HepG2 (cell line): ENCODE results near the gene MYLK. TPM values are rescaled to one million over a fixed set of nuclear protein-coding genes. Genes with fewer than 3 reads are reported as not detected.

Experiments
- ATAC-seq: fragments of 200-7000 bp; cut with Tn5 transposase; 3 replicates; pipeline ENCODE4 v1.9.1; 2020; ENCODE audit warnings: mild to moderate bottlenecking, moderate library complexity
- BruUV-seq: library from RNA; stranded (reverse); fragments of 400-500 nt; replicated peaks from 2 replicates; lab custom pipeline; 2021; lab: Mats Ljungman, UMichigan
- CTCF ChIA-PET: fragments of 300-600 bp; formaldehyde crosslinking; extraction: SDS; loops from one replicate; lab custom pipeline; 2021; ENCODE audit warnings: low total read pairs, inconsistent platforms, low intra/inter-chr PET ratio; lab: Yijun Ruan, JAX
- POLR2A ChIA-PET: fragments of 350-600 bp; sonication (Branson Sonifier 250); formaldehyde crosslinking; loops from one replicate; lab custom pipeline; 2020; ENCODE audit warnings: antibody characterized with exemption, inconsistent platforms; lab: Yijun Ruan, JAX
- DNase-seq: peaks from one replicate; pipeline ENCODE4 v3.0.0-alpha.2; 2015; ENCODE audit warnings: low spot score
- FAIRE-seq: peaks from 3 replicates; lab custom pipeline; 2011; peaks lifted over from hg19 to GRCh38; lab: Jason Lieb, UNC
- H2AFZ ChIP-seq: one replicate; pipeline ENCODE4 v1.6.1; 2011; ENCODE audit warnings: low read length, inconsistent platforms
- H3K27ac ChIP-seq: fragments of 300-600 bp; 3 replicates; pipeline ENCODE4 v1.8.0; 2011; ENCODE audit warnings: mixed run types, mild to moderate bottlenecking, mixed read lengths, low read length, inconsistent platforms; ENCODE audit not compliant: insufficient read depth; ENCODE audit errors: extremely low read length
- H3K27me3 ChIP-seq, 2 experiments: fragments of 200-600 bp in 1 of 2; 2 replicates in 1 of 2; 3 replicates in 1 of 2; pipeline versions ENCODE4 v1.6.0 to v1.8.0; 2011; ENCODE audit warnings: low read length in 2 of 2, mild to moderate bottlenecking in 2 of 2, moderate library complexity in 2 of 2, inconsistent platforms in 1 of 2; ENCODE audit not compliant: insufficient read depth in 2 of 2, control insufficient read depth in 1 of 2
- H3K36me3 ChIP-seq, 2 experiments: fragments of 200-600 bp in 1 of 2; replicated peaks in 1 of 2; 2 replicates in 1 of 2; 3 replicates in 1 of 2; pipeline versions ENCODE4 v1.5.1 to v1.8.0; 2011; ENCODE audit warnings: low read length in 2 of 2, inconsistent platforms in 1 of 2; ENCODE audit not compliant: insufficient read depth in 2 of 2, control insufficient read depth in 1 of 2
- H3K4me1 ChIP-seq: 2 replicates; pipeline ENCODE4 v1.5.1; 2012; ENCODE audit warnings: low read length, inconsistent platforms; ENCODE audit not compliant: insufficient read depth
- H3K4me2 ChIP-seq: 2 replicates; pipeline ENCODE4 v1.6.0; 2011; ENCODE audit warnings: low read depth, low read length, inconsistent platforms
- H3K4me3 ChIP-seq, 3 experiments: fragments of 200-600 bp in 1 of 3; sonication (generic), shearing (Covaris generic) in 1 of 3; replicated peaks in 1 of 3; 2 replicates each; pipeline ENCODE4 v1.5.1; 2011 to 2016; ENCODE audit warnings: low read length in 3 of 3, inconsistent platforms in 2 of 3, low read depth in 2 of 3, mild to moderate bottlenecking in 2 of 3, control low read depth in 1 of 3, mixed read lengths in 1 of 3; ENCODE audit not compliant: insufficient read depth in 1 of 3
- H3K79me2 ChIP-seq: one replicate; pipeline ENCODE4 v1.6.1; 2011; ENCODE audit warnings: low read length, inconsistent platforms; ENCODE audit not compliant: insufficient read depth
- H3K9ac ChIP-seq: 2 replicates; pipeline ENCODE4 v1.6.0; 2011; ENCODE audit warnings: mild to moderate bottlenecking, low read depth, low read length, inconsistent platforms; ENCODE audit not compliant: insufficient read depth
- H3K9me3 ChIP-seq: 2 replicates; pipeline ENCODE4 v1.5.1; 2012; ENCODE audit warnings: mild to moderate bottlenecking, low read length
- H4K20me1 ChIP-seq: 2 replicates; pipeline ENCODE4 v1.6.0; 2011; ENCODE audit warnings: inconsistent platforms, mild to moderate bottlenecking, low read length, moderate library complexity; ENCODE audit not compliant: insufficient read depth
- CAMTA2 ChIP-seq: sonication (generic); formaldehyde crosslinking; IDR thresholded peaks from 2 replicates; pipeline ENCODE4 v1.4.0; 2020; ENCODE audit warnings: mild to moderate bottlenecking, missing genetic modification reagents, borderline replicate concordance
- CERS6 ChIP-seq: sonication (generic); formaldehyde crosslinking; IDR thresholded peaks from 2 replicates; pipeline ENCODE4 v1.5.0; 2020; ENCODE audit warnings: missing genetic modification reagents
- ESRRA ChIP-seq: sonication (generic); formaldehyde crosslinking; IDR thresholded peaks from 2 replicates; pipeline ENCODE4 v1.5.1; 2020; ENCODE audit warnings: mild to moderate bottlenecking, low read depth, missing genetic modification reagents
- FOXC1 ChIP-seq: sonication (generic); formaldehyde crosslinking; IDR thresholded peaks from 2 replicates; pipeline ENCODE4 v1.8.0; 2022; ENCODE audit warnings: mild to moderate bottlenecking, missing genetic modification reagents, borderline replicate concordance
- FOXP1 ChIP-seq, 2 experiments: fragments of 450-650 bp in 1 of 2; IDR thresholded peaks; 2 replicates each; pipeline ENCODE4 v1.6.1; 2017 to 2018; ENCODE audit warnings: antibody characterized with exemption in 1 of 2
- HDAC2 ChIP-seq: sonication (generic); formaldehyde crosslinking; IDR thresholded peaks from 2 replicates; pipeline ENCODE4 v1.4.0; 2020; ENCODE audit warnings: missing genetic modification reagents
- LCORL ChIP-seq, 2 experiments: fragments of 450-650 bp in 1 of 2; sonication (generic) in 1 of 2; formaldehyde crosslinking in 1 of 2; IDR thresholded peaks; 2 replicates each; pipeline versions ENCODE4 v1.5.0 to v1.6.1; 2017 to 2020; ENCODE audit warnings: antibody characterized with exemption in 1 of 2, missing genetic modification reagents in 1 of 2
- MBD4 ChIP-seq: IDR thresholded peaks from 2 replicates; pipeline ENCODE4 v1.6.1; 2012; ENCODE audit warnings: low read length, inconsistent platforms, borderline replicate concordance
- PAX8 ChIP-seq: sonication (generic); formaldehyde crosslinking; IDR thresholded peaks from 2 replicates; pipeline ENCODE4 v1.8.0; 2022; ENCODE audit warnings: mild to moderate bottlenecking, missing genetic modification reagents, borderline replicate concordance
- POLR2AphosphoS2 ChIP-seq: IDR thresholded peaks from 2 replicates; pipeline ENCODE4 v1.6.1; 2011; ENCODE audit warnings: low read depth, low read length, improper control_type of control experiment
- SRSF1 ChIP-seq: fragments of 200-400 bp; formaldehyde crosslinking; optimal IDR thresholded peaks from 2 replicates; pipeline ENCODE3; 2017; ENCODE audit warnings: mild to moderate bottlenecking, low read depth, low read length, moderate library complexity
- SUZ12 ChIP-seq: fragments of 150-350 bp; IDR thresholded peaks from 2 replicates; pipeline ENCODE4 v1.6.1; 2014; ENCODE audit warnings: low read depth, low read length
- SYNCRIP ChIP-seq: fragments of 200-400 bp; formaldehyde crosslinking; IDR thresholded peaks from 2 replicates; pipeline ENCODE4 v1.6.1; 2018; ENCODE audit warnings: mild to moderate bottlenecking, low read depth, low read length; ENCODE audit not compliant: insufficient read depth
- TCF7L2 ChIP-seq: IDR thresholded peaks from 2 replicates; pipeline ENCODE4 v1.6.1; 2011; ENCODE audit warnings: mild to moderate bottlenecking, low read depth, low read length, moderate library complexity
- TIGD3 ChIP-seq: sonication (generic); formaldehyde crosslinking; IDR thresholded peaks from 2 replicates; pipeline ENCODE4 v1.5.1; 2020; ENCODE audit warnings: mild to moderate bottlenecking, missing genetic modification reagents, borderline replicate concordance
- YY1 ChIP-seq: IDR thresholded peaks from 2 replicates; pipeline ENCODE4 v1.6.1; 2011; ENCODE audit warnings: low read length, low read depth, moderate library complexity, mild to moderate bottlenecking; ENCODE audit not compliant: insufficient read depth, insufficient replicate concordance
- ZFP37 ChIP-seq: sonication (generic); formaldehyde crosslinking; IDR thresholded peaks from 2 replicates; pipeline ENCODE4 v1.4.0; 2020; ENCODE audit warnings: missing genetic modification reagents, borderline replicate concordance
- ZNF263 ChIP-seq: sonication (generic); formaldehyde crosslinking; IDR thresholded peaks from 2 replicates; pipeline ENCODE4 v1.4.0; 2020; ENCODE audit warnings: missing genetic modification reagents
- ZNF543 ChIP-seq: sonication (generic); formaldehyde crosslinking; IDR thresholded peaks from 2 replicates; pipeline ENCODE4 v1.4.0; 2020; ENCODE audit warnings: mild to moderate bottlenecking, missing genetic modification reagents
- ZNF549 ChIP-seq: sonication (generic); formaldehyde crosslinking; IDR thresholded peaks from 2 replicates; pipeline ENCODE4 v1.5.0; 2020; ENCODE audit warnings: missing genetic modification reagents
- WGBS: methylation state at CpG from one replicate; pipeline ENCODE4 v1.1.6; 2017; ENCODE audit warnings: low lambda C conversion rate; 5-methylcytosine and 5-hydroxymethylcytosine counted together
- in situ Hi-C: cut with HindIII; loops from 2 replicates; pipeline ENCODE4 v1.10.0; 2017; ENCODE audit warnings: low pct_unique_long_range_greater_than_20kb; ENCODE audit not compliant: extremely low pct_ligation_motif_present
- intact Hi-C: fragments of 100-400 bp; cut with micrococcal nuclease; formaldehyde crosslinking; loops from one replicate; pipeline ENCODE4 v1.10.0; 2022; ENCODE audit not compliant: unreplicated experiment
- polyA plus RNA-seq, 8 experiments: library from polyadenylated mRNA; depleted of rRNA in 3 of 8; stranded (reverse) in 7 of 8; unstranded in 1 of 8; fragments of >200 nt; fragmentation: Illumina TruSeq in 4 of 8; extraction: Trizol in 4 of 8; gene quantifications; 2 replicates each; pipeline versions ENCODE4 v1.2.1 to v1.2.3, GENCODE V29; 2011 to 2016; ENCODE audit warnings: low read depth in 4 of 8, missing spikeins in 1 of 8, mixed read lengths in 1 of 8; ENCODE audit not compliant: insufficient read depth in 1 of 8
- total RNA-seq, 5 experiments: library from RNA; depleted of rRNA; stranded (reverse); fragments of >200 nt; fragmentation: Illumina TruSeq; extraction: Trizol; gene quantifications; 2 replicates each; pipeline ENCODE4 v1.2.3, GENCODE V29; 2016; ENCODE audit warnings: low read depth in 1 of 5

The MYLK gene
- total and polyA plus RNA-seq, 2 of the 13 experiments (the other 11 are each of a cell fraction or from before 2014, with no cell fraction given): 10.6 to 34.9 TPM

- Histone ChIP-seq H3K4me1 (peaks cover 28% of the 10 kb centered on the region), H3K9ac (no peak overlapping the region), H3K27ac (no peak overlapping the region), H3K9me3 (no peaks in the 10 kb centered on the region), H3K4me3 (no peak overlapping the region), H4K20me1 (no peaks in the 10 kb centered on the region), H3K79me2 (no peaks in the 10 kb centered on the region), H3K36me3 (peaks cover 14 to 36% of the 10 kb centered on the region in 2 experiments; a peak in 4 of 5 replicates), H2AFZ (no peak overlapping the region), H3K27me3 (no peaks in the 10 kb centered on the region), H3K4me2 (no peak overlapping the region)
- POLR2A ChIA-PET: no interaction called here
- ATAC-seq (no peak), DNase-seq (no peak), FAIRE-seq (no peak)
- intact Hi-C loops (no loop called here), in situ Hi-C loops (no loop called here)
- no TSS peak for BruUV-seq
- WGBS: 93% methylated on average over 1 of the region's 4 CpGs
- TF ChIP-seq TCF7L2 (no peak), PAX8 (no peak), ZNF549 (CRISPR knock-in tag) (no peak), LCORL (IDR thresholded peaks at IDR 0.05) (no peak), LCORL (CRISPR knock-in tag; IDR thresholded peaks at IDR 0.05) (no peak), SRSF1 (no peak), YY1 (no peak), POLR2AphosphoS2 (no peak), ZNF543 (CRISPR knock-in tag) (no peak), ESRRA (CRISPR knock-in tag) (no peak), SUZ12 (no peak), CERS6 (no peak), SYNCRIP (no peak), HDAC2 (CRISPR knock-in tag) (no peak), ZNF263 (CRISPR knock-in tag) (no peak), TIGD3 (CRISPR knock-in tag) (no peak), ZFP37 (no peak), CAMTA2 (CRISPR knock-in tag) (no peak), FOXP1 (IDR thresholded peaks at IDR 0.05) (no peak), FOXP1 (CRISPR knock-in tag; IDR thresholded peaks at IDR 0.05) (no peak), FOXC1 (no peak), MBD4 (no peak)
- CTCF ChIA-PET: no interaction called here
Observed at GRCh38 chr3:123684209-123684608, 199.9 kb downstream of the MYLK start.
